Endometrial microvascular endothelial cells (primary cell): ENCODE measurements around the gene CLEC18A. TPM values are rescaled to one million over a fixed set of nuclear protein-coding genes. Genes with fewer than 3 reads are reported as not detected.

Experiments used
- in situ Hi-C: cut with HindIII; loops from 2 replicates; pipeline ENCODE4 v1.10.0; 2017; ENCODE audit warnings: low sequenced_read_pairs, low pct_unique_long_range_greater_than_20kb; ENCODE audit errors: inconsistent ontology term
- total RNA-seq: library from RNA; depleted of rRNA; stranded (reverse); fragments of >200 nt; gene quantifications from one replicate; pipeline ENCODE4 v1.2.3, GENCODE V29; 2015; ENCODE audit errors: inconsistent ontology term

The CLEC18A gene
- total RNA-seq, 1 donor from 2014 or later = not detected

DNA sequence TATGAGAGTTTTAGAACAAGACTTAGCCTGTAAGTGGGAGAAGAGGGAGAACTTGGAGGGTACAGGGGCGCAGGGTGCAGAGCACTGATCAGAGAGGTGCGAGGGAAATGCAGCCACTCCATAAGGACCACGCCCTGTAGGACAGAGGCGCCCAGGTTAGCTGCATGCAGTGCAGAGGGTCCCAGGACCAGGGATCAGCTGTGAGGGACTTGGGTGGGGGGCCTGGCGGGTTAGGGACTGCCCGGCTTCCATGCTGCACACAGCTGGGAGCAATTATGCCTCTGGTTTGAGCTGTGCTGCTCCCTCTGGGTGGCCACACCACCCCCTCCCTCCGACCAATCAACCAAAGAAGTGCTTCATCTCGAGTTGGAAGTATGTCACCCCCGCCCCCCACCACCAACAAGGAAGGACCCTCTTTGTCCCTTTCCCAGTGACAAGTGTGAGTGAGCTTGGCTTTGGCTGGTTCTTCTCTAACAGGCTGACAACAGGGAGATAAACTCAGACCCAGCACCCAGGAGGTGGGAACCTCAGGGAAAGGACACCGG is 22.2 kb upstream of the CLEC18A start:
- in situ Hi-C loops = no loop called here

DNA sequence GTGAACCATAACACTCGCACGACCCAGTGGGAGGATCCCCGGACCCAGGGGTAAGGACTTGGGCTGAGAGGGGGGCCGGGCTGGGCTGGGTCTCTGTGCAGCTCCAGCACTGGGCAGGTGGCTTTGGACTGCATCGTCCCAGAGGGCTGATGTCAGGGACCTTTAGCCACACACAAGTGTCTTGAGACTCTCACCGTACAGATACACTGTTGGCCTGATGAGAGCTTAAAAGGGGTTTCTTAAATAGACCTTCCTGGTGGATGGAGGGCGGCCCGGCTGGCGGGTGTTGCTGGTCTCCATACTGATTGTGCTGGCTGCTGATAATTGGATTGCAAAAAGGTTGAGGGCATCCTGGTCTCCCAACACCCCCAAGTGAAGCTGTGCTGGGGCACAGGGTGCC is 21.7 kb upstream of the CLEC18A start:
- in situ Hi-C loops = no loop called here

DNA sequence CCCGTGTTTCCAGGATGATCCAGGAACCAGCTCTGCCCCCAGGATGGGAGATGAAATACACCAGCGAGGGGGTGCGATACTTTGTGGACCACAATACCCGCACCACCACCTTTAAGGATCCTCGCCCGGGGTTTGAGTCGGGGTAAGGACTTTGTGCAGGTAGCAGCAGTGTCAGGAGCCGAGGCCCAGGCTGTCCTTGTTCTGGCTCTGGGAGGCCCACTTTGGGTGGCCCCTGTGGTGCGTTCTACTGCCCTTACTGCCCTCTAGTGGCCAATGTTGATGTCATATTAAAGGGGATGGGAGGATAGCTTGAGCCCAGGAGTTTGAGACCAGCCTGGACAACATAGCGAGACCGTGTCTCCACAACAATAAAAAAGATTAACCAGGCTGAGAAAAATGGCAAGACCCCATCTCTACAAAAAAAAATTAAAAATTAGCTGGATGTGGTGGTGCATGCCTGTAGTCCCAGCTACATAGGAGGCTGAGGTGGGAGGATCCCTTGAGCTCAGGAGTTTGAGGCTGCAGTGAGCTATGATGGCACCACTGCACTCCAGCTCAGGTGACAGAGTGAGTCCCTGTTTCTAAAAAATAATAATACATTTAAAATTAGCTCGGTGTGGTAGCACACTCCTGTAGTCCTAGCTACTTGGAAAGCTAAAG is 20.9 kb upstream of the CLEC18A start:
- in situ Hi-C loops = no loop called here

DNA sequence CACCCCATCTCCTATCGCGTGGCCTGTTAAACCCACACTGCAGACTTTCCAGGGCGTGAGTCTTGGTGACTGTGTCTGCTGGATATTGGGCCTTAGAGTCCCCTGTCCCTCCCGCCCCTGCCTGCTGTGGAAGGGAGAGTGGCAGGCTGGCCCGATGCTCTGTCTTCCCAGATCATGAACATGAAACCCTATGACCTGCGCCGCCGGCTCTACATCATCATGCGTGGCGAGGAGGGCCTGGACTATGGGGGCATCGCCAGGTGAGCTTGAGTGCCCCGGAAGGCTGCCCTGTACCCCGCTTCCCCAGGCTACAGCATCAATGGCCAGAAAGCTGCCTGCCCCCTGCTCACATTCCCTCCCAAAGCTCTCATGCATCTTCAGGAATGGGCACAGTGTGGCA is 19.5 kb upstream of the CLEC18A start:
- in situ Hi-C loops = no loop called here

DNA sequence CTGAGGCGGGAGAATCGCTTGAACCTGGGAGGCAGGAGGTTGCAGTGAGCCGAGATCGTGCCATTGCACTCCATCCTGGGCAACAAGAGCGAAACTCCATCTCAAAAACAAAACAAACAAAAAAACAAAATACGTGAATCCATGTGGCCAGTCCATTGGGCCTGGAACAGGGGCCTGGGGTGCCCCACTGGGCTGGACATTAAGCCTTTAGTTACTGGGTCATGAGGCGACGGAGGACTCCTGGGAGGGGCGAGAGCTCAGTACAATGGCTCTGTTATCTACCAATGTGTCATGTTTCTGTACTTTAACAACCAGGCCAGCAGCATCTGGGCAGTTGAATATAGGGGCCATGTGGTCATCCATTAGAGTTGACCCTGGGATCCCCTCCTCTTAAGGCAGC is 18.9 kb upstream of the CLEC18A start:
- in situ Hi-C loops = no loop called here

DNA sequence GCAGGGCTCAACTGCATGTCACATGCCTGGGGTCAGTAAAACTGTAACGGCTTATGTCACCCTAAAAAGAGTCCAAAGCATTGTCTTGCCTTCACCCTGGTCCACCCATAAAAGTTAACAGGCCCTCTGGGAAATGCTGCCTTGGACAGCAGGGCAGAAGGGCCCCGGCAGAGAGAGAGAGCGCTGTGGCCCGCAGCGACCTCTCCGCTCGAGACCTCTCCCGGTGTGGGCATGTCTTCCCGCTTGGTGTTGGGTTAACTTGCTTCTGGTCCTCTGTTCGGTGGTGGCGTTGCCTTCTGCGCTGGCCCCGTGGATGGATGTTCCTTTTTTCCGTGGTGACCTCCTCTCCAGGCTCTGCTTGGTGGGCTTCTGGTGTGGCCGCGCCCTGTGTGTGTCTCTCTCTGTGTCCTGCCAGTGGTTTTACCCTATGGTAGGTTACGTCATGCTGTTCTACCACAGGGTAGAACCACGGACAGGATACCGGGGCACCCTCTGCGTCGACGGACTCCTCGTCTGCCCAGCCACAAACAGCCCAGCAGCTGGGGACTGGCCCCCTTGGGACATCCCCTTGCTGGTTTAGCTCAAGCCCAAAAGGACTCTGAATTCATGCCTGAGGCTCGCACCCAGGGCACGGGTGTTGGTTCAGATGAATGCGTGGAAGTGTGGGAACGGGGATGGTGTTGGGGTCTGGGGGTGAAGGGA is 18.3 kb upstream of the CLEC18A start:
- in situ Hi-C loops = no loop called here

DNA sequence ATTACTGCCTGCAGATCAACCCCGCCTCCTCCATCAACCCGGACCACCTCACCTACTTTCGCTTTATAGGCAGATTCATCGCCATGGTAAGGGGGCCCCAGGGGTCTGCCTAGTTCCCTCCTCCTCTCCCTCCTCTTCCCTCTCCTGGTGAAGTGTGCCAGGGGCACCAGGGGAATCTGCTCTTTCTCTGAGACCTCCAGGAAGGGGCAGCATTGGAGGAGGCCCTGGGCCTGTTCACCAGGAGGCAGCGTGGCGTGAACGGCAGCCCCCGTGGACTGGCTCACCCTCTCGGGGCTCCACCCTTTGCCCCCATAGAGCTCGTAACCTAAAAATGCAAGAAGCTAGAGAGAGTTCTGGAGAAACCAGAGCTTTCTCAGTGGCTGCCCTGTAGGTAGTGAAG is 17.1 kb upstream of the CLEC18A start:
- in situ Hi-C loops = no loop called here

DNA sequence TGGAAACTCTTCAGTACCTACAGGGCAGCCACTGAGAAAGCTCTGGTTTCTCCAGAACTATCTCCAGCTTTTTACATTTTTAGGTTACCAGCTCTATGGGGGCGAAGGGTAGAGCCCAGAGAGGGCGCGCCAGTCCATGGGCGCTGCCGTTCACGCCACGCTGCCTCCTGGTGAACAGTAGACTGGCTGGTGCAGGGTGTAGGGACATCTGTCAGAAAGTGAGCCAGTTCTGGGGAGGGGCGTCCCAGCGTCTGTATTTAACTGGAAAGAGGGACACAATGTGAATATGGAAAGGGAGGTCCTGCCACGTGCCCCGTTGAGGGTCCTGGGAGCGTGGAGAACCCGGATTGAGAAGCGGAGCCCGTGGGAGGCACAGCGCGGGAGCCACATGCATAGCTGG is 16.4 kb upstream of the CLEC18A start:
- in situ Hi-C loops = no loop called here

DNA sequence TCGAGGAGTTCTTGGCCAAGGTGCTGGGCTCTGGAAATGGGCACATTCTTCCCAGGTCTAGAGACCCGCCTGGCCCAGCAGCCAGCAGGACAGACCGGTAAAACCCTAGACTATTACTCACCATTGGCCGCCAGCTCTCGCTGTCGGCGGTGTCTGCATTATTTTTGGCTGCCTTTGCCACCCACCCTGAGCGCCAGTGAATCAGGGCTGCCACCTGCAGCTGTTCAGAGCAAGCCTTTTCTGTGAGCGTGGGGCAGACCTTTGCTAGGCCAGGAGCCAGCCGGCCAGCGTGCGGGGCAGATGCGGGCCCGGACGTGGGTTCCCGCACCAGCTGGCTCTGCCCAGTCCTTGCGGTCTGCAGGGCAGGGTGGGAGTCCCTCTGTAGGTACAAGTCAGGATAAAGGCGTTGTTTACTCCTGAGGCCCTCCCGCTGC is 15.8 kb upstream of the CLEC18A start:
- in situ Hi-C loops = no loop called here

DNA sequence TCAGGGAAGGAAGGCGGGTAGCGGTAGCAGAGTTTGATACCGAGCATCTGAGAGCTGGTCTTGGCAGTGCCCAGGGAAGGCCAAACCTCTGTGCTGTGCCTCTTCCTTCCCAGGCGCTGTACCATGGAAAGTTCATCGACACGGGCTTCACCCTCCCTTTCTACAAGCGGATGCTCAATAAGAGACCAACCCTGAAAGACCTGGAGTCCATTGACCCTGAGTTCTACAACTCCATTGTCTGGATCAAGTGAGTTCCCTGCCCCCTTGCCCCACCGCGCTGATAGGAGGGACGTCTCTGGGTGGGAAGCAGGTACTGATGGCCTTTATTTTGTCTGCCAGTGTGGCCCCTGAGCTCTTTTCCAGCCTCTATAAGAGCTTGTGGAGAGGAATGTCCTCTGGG is 15.4 kb upstream of the CLEC18A start:
- in situ Hi-C loops = no loop called here

DNA sequence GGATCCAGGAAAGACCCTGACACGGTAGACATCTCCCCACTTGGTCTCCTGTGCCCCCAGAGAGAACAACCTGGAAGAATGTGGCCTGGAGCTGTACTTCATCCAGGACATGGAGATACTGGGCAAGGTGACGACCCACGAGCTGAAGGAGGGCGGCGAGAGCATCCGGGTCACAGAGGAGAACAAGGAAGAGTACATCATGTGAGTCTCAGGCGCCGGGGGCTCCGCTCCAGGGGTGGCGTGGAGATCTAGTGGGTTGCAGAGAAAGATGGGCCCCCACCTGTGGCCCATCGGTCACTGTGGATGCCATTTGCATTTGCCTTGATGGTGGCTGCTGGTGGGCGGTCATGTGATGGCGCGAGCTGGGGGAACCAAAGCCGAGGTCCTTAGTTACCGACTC is 14.9 kb upstream of the CLEC18A start:
- in situ Hi-C loops = no loop called here

DNA sequence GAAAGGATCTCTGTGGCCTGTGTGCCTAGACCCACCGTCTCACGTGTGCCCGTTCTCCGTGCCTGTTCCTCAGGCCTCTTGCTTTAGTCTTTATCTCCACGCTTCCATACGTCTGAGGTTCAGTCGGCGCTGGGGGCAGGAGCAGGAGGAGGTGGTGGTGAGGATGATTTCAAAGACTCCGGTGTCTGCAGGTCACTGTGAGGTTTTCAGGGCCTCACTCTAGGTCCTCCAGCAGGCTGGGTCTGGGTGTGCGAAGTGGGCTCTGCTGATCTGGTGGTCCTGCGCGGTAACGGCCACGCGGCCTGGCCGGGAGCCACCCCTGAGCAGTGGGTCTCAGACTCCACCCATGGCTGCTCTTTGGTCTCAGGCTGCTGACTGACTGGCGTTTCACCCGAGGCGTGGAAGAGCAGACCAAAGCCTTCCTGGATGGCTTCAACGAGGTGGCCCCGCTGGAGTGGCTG is 14.4 kb upstream of the CLEC18A start:
- in situ Hi-C loops = no loop called here

DNA sequence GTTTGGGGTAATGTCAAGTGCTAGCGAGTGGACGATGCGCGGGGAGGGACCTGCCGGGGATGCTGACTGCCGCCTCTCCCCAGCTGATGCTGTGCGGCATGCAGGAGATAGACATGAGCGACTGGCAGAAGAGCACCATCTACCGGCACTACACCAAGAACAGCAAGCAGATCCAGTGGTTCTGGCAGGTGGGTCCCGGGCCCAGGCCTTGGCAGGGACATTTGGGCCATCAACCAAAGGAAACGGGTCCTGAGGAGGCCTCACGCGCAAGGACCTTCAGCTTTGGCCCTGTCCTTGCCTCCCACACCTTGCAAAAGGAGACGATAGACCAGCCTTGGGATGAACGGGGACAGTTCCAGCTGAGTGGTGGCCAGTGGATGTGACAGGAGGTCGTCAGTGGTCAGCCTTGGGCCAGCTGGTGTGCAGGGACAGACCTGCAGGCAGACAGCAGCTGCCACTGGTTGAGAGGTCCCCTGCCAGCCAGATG is 13.6 kb upstream of the CLEC18A start:
- in situ Hi-C loops = no loop called here

DNA sequence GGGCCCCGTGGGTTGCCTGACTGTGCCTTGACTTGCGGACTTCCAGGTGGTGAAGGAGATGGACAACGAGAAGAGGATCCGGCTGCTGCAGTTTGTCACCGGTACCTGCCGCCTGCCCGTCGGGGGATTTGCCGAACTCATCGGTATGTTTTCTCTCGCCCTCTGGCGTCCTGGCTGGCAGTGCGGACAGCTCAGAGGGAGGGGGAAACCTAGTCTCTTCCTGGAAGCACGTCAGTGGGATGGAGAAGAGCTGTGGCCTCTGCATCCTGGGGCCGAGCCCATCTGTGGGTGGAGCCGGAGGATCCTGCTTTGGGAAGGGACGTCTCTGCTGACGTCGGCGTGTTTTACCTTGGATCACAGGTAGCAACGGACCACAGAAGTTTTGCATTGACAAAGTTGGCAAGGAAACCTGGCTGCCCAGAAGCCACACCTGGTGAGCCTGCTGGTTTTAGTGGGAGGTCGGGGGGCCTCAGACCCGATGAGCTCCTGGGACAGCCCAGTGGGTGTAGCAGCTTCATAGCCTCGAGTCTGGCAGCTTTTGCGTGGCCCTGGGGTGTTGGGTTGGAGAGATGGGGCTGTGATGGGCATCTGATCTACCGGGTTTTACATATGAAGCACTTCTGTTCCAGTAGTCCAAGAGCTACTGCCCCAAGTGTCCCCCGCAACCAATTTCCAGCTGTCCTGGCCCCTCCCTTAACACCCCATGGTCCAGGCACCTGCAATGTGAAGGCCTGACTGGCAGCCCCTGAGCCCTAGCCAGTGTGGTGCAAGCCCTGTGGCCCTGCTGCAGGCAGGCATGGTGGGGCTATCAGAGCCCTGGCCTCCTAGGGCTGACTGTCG is 11.9 kb upstream of the CLEC18A start:
- in situ Hi-C loops = no loop called here

DNA sequence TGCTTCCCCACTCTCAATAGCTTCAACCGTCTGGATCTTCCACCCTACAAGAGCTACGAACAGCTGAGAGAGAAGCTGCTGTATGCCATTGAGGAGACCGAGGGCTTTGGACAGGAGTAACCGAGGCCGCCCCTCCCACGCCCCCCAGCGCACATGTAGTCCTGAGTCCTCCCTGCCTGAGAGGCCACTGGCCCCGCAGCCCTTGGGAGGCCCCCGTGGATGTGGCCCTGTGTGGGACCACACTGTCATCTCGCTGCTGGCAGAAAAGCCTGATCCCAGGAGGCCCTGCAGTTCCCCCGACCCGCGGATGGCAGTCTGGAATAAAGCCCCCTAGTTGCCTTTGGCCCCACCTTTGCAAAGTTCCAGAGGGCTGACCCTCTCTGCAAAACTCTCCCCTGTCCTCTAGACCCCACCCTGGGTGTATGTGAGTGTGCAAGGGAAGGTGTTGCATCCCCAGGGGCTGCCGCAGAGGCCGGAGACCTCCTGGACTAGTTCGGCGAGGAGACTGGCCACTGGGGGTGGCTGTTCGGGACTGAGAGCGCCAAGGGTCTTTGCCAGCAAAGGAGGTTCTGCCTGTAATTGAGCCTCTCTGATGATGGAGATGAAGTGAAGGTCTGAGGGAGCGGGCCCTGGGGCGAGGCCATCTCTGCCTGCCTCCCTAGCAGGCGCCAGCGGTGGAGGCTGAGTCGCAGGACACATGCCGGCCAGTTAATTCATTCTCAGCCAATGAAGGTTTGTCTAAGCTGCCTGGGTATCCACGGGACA is 11.1 kb upstream of the CLEC18A start:
- in situ Hi-C loops = no loop called here

DNA sequence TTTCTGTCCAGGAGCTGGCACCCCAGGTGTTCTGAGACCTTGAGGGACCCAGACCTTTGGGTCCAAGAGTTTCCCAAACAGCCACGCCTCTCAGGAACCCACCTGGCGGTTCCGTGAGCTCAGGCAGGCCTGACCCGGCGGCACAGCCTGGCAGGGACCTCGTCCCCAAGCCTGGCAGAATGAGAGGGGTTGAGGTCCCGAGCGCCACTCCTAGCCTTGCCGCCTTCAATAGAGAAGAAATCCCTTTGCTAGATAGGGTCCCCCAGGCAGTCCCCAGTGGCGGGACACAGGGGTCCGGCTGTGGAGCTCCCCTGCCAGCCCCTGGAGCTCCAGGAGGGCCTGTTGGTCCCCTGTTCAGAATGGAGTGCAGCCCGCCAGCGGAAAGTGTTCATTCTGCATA is 10.5 kb upstream of the CLEC18A start:
- in situ Hi-C loops = no loop called here

DNA sequence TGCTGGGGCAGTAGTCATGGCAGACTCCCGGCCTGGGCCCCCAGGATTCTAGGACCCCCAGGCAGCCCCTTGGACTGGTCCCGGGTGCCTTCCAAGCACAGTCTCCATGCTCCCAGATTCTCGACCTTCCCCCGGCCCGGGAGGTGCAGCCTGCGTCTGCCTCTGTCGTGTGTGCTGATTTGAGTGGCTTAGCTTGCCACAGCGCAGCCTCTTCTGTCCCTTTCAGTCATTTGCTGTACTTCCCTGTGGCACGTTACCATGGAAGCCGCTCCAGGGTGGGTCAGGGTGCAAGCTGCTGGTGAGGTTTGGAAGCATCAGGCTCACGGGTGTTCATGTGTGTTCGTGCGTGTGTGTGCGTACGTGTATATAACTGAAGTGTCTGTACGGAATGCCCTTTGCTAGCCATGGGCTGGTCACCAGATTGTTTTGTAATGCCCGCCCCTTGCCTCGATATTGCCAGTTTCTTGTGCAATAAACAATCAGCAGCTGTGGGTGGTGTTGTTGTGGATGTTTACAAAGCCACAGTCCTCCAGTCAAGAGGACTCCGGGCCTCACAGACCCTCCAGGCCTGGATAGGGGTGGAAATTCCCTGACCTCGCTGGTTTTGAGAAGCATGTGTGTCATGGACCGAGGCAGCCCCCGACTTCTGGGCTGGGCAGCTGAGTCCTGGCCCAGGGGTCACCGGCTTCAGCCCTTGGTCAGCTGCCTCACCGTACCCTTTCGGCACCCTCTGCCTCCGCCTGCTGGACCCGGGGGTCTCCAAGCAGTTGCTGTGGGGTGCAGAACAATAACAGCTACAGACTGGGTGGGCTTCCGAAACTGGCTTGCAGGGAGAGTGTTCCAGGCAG is 9.7 kb upstream of the CLEC18A start:
- in situ Hi-C loops = no loop called here

DNA sequence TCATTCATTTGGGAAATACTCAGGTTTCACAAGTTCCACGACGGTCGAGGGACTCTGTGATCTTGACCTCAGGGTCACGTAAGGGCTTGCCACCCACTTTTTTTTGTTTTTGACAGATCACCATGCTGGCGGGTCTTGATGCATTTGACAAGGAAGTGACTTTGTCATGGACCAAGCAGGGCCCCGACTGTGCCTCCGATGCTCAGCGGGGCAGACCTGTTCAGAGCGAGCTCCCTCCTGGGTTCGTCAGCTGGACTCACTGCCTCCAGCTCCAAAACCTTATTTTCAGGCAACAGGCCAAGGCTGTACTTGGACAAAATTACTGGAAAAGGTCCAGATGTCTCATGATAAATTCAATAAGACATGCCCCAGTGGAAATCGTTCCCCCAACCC is 9.0 kb upstream of the CLEC18A start:
- in situ Hi-C loops = no loop called here
